AG04449 (cell line): ENCODE measurements around the gene ASTE1.
"Not testable (repeated sequence)": the region's sequence is repeated elsewhere in the genome, so short reads cannot be mapped to it uniquely, and the experiment has no call there.

Source experiments
- CTCF ChIA-PET: fragments of 350-600 bp; formaldehyde crosslinking; extraction: SDS; loops from one replicate; lab custom pipeline; 2021; ENCODE audit warnings: antibody characterized with exemption; lab: Yijun Ruan, JAX
- POLR2A ChIA-PET: fragments of 400-600, 350-600 bp; formaldehyde crosslinking; extraction: SDS; loops from one replicate; lab custom pipeline; 2020; ENCODE audit warnings: antibody characterized with exemption, inconsistent platforms; lab: Yijun Ruan, JAX
- DNase-seq: peaks from one replicate; pipeline ENCODE4 v3.0.0-alpha.2; 2010; ENCODE audit warnings: low read depth, low spot score
- H3K4me3 ChIP-seq: 2 replicates; pipeline ENCODE4 v1.5.1; 2011; ENCODE audit warnings: low read depth, mild to moderate bottlenecking, control low read depth, low read length
- CTCF ChIP-seq: IDR thresholded peaks from one replicate; pipeline ENCODE4 v1.5.1; 2011; ENCODE audit warnings: mild to moderate bottlenecking, moderate library complexity, low read length, control low read depth, inconsistent platforms; ENCODE audit not compliant: insufficient read depth; ENCODE audit errors: missing control alignments

Gene ASTE1

GRCh38 chr3:130981469-130981868 is 45.2 kb downstream of the ASTE1 start:
- POLR2A ChIA-PET = no interaction called here
- no peak for DNase-seq
- no peak overlapping the region for H3K4me3 ChIP-seq
- TF ChIP-seq CTCF = no peak
- CTCF ChIA-PET = no interaction called here

- DNase-seq = no peak
- ChIA-PET CTCF (no interaction called here), POLR2A (no interaction called here)
- no peak for TF ChIP-seq CTCF
- no peak overlapping the region for H3K4me3 ChIP-seq
Measured at GRCh38 chr3:130979117-130979516, 47.5 kb downstream of the ASTE1 start.

GRCh38 chr3:130976706-130977105 is 49.9 kb downstream of the ASTE1 start:
- ChIA-PET POLR2A (no interaction called here), CTCF (no interaction called here)
- DNase-seq = no peak
- TF ChIP-seq CTCF = no peak
- H3K4me3 ChIP-seq = no peak overlapping the region

GRCh38 chr3:130975251-130975650 is 51.4 kb downstream of the ASTE1 start:
- POLR2A ChIA-PET = no interaction called here
- CTCF ChIA-PET = interaction anchor here (1.1 kb wide), 1 partner anchor 11 kb away, joined by 5 read pairs; no protein-coding TSS in a partner anchor

GRCh38 chr3:130974201-130974600 is 52.4 kb downstream of the ASTE1 start:
- no peak overlapping the region for H3K4me3 ChIP-seq
- no peak for DNase-seq
- ChIA-PET CTCF (interaction anchor here (0.8 to 1.1 kb wide), 3 partner anchors 9 to 81 kb away, joined by 4 to 5 read pairs (median 5); partner anchors contain the start of gene ATP2C1), POLR2A (no interaction called here)
- no peak for TF ChIP-seq CTCF

More at GRCh38 chr3:130975251-130975650, 51.4 kb downstream of the ASTE1 start:
- DNase-seq = no peak
- no peak overlapping the region for H3K4me3 ChIP-seq
- TF ChIP-seq CTCF = no peak

GRCh38 chr3:130973406-130973805 is 53.2 kb downstream of the ASTE1 start:
- DNase-seq = no peak
- ChIA-PET POLR2A (no interaction called here), CTCF (interaction anchor here (1.1 kb wide), 1 partner anchor 10 kb away, joined by 5 read pairs; no protein-coding TSS in a partner anchor)
- TF ChIP-seq CTCF = no peak
- no peak overlapping the region for H3K4me3 ChIP-seq

- H3K4me3 ChIP-seq, CTCF ChIA-PET, DNase-seq, POLR2A ChIA-PET: not testable (repeated sequence)
Measured at GRCh38 chr3:130972592-130972991, 54.0 kb downstream of the ASTE1 start.
